ENCODE measurements around the gene MISFA. TPM values are rescaled to one million over a fixed set of nuclear protein-coding genes. Genes with fewer than 3 reads are reported as not detected.
A peak's percentile ranks its signal among the peaks of the same experiment; 100 is the strongest.

Gene MISFA
- total and polyA plus RNA-seq, 9 of the 15 experiments (the other 6 are each of a cell fraction or from before 2014, with no cell fraction given): 1.6 to 6.3 (median 3.4) TPM

- TF ChIP-seq CBX3 (IDR thresholded peaks at IDR 0.05; ENCODE audit: borderline replicate concordance in 1 of 2, low read length in 2 of 2) (peak in 1 of 2 experiments; percentile 87; a peak in 2 of 3 replicates), FOXA3 (CRISPR knock-in tag; conservative IDR thresholded peaks at IDR 0.05 in 1 of 2, IDR thresholded peaks at IDR 0.05 in 1 of 2) (peak in 1 of 2 experiments; percentile 67; a peak in 2 of 4 replicates), ELF4 (CRISPR knock-in tag; IDR thresholded peaks at IDR 0.05) (no peak), FOXK2 (conservative IDR thresholded peaks at IDR 0.05 in 1 of 2, IDR thresholded peaks at IDR 0.05 in 1 of 2; ENCODE audit: low read depth in 2 of 2) (0 out of 4 replicates have a peak, but pooled peaks of 1 of the 2 experiments have one; percentile 19), NCOA1 (IDR thresholded peaks at IDR 0.05; ENCODE audit: low read depth) (no peak), MTA2 (IDR thresholded peaks at IDR 0.05; ENCODE audit: low read depth) (no peak), HNRNPK (IDR thresholded peaks at IDR 0.05; ENCODE audit: low read depth, low read length, poor library complexity, severe bottlenecking) (no peak), ZNF140 (CRISPR knock-in tag; IDR thresholded peaks at IDR 0.05) (no peak), TRIM28 (IDR thresholded peaks at IDR 0.05) (peak; percentile 52; the same call in 1 of the 2 replicates), RCOR1 (IDR thresholded peaks at IDR 0.05; ENCODE audit: borderline replicate concordance in 1 of 2, low read depth in 2 of 2, low read length in 2 of 2) (peak in 1 of 2 experiments; percentile 21; a peak in 1 of 4 replicates), GABPB1 (CRISPR knock-in tag; IDR thresholded peaks at IDR 0.05) (peak; percentile 28; the same call in 1 of the 2 replicates), ZFP91 (CRISPR knock-in tag; IDR thresholded peaks at IDR 0.05) (peak; percentile 86), CTCF (IDR thresholded peaks at IDR 0.05 in 2 of 3, conservative IDR thresholded peaks at IDR 0.05 in 1 of 3; ENCODE audit: insufficient read depth in 2 of 3, low read depth in 1 of 3, low read length in 3 of 3) (peak; percentile 75 to 92 (median 89))
- TF ChIP-seq, protein P1, sequence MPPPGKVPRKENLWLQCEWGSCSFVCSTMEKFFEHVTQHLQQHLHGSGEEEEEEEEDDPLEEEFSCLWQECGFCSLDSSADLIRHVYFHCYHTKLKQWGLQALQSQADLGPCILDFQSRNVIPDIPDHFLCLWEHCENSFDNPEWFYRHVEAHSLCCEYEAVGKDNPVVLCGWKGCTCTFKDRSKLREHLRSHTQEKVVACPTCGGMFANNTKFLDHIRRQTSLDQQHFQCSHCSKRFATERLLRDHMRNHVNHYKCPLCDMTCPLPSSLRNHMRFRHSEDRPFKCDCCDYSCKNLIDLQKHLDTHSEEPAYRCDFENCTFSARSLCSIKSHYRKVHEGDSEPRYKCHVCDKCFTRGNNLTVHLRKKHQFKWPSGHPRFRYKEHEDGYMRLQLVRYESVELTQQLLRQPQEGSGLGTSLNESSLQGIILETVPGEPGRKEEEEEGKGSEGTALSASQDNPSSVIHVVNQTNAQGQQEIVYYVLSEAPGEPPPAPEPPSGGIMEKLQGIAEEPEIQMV (tag; conservative IDR thresholded peaks at IDR 0.05; ENCODE audit: low read depth): no peak
- TF ChIP-seq, protein P2, sequence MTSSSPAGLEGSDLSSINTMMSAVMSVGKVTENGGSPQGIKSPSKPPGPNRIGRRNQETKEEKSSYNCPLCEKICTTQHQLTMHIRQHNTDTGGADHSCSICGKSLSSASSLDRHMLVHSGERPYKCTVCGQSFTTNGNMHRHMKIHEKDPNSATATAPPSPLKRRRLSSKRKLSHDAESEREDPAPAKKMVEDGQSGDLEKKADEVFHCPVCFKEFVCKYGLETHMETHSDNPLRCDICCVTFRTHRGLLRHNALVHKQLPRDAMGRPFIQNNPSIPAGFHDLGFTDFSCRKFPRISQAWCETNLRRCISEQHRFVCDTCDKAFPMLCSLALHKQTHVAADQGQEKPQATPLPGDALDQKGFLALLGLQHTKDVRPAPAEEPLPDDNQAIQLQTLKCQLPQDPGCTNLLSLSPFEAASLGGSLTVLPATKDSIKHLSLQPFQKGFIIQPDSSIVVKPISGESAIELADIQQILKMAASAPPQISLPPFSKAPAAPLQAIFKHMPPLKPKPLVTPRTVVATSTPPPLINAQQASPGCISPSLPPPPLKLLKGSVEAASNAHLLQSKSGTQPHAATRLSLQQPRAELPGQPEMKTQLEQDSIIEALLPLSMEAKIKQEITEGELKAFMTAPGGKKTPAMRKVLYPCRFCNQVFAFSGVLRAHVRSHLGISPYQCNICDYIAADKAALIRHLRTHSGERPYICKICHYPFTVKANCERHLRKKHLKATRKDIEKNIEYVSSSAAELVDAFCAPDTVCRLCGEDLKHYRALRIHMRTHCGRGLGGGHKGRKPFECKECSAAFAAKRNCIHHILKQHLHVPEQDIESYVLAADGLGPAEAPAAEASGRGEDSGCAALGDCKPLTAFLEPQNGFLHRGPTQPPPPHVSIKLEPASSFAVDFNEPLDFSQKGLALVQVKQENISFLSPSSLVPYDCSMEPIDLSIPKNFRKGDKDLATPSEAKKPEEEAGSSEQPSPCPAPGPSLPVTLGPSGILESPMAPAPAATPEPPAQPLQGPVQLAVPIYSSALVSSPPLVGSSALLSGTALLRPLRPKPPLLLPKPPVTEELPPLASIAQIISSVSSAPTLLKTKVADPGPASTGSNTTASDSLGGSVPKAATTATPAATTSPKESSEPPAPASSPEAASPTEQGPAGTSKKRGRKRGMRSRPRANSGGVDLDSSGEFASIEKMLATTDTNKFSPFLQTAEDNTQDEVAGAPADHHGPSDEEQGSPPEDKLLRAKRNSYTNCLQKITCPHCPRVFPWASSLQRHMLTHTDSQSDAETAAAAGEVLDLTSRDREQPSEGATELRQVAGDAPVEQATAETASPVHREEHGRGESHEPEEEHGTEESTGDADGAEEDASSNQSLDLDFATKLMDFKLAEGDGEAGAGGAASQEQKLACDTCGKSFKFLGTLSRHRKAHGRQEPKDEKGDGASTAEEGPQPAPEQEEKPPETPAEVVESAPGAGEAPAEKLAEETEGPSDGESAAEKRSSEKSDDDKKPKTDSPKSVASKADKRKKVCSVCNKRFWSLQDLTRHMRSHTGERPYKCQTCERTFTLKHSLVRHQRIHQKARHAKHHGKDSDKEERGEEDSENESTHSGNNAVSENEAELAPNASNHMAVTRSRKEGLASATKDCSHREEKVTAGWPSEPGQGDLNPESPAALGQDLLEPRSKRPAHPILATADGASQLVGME (CRISPR knock-in tag; IDR thresholded peaks at IDR 0.05): no peak
Measured at GRCh38 chr11:18650859-18651557, 51.4 kb downstream of the MISFA start (continued).
